ENCODE data around the gene ABI3BP.
A peak's percentile ranks its signal among the peaks of the same experiment; 100 is the strongest.

Gene ABI3BP

GRCh38 chr3:100766069-100766468, 227.2 kb downstream of the ABI3BP start:
- no peak for DNase-seq

GRCh38 chr3:100765437-100765975, 227.7 kb downstream of the ABI3BP start:
- DNase-seq, result no peak

GRCh38 chr3:100761951-100762350, 231.3 kb downstream of the ABI3BP start:
- DNase-seq, result no peak

GRCh38 chr3:100761211-100761942, 231.8 kb downstream of the ABI3BP start:
- DNase-seq, result no peak

DNA sequence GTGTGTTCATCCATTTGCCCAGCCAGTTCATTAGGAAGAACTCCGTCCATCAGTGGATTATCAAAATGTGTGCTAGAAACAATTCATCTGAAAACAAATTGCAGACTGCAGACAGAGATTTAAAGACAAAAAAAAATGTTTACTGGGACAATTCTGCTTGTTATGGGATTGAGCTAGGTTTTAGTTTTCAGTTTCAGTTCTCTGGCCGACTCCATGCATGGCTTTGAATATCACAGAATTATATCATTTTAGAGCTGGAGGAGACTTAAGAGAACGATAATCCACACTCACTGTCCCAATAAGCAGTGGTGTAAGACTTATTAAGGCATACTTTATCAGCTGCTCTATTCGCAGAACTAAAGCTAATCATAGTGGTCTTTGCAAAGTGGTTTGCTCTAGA, 232.8 kb downstream of the ABI3BP start:
- no peak for DNase-seq

GRCh38 chr3:100759950-100760349, 233.3 kb downstream of the ABI3BP start:
- no peak for DNase-seq

DNA sequence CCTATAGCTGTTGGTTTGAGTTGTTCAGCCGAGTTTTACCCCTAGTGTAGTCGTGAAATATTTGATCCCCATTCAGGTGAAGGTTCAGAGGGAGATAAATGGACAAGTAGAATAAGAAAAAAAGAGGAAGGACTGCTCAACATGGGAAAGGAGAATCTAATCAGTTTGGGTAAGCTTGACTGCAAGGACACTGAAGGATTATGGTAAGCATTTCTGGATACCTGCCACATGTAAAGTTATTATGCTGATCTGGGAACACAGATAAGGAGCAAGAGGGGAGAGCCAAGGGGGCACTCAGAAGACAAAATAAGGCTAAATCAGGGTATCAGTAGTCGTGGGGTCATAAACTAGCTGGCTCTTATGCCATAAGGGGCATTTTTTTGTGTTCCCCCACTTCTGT, 234.1 kb downstream of the ABI3BP start:
- DNase-seq, result no peak

GRCh38 chr3:100756441-100756840, 236.8 kb downstream of the ABI3BP start:
- DNase-seq, result peak in 1 of 2 experiments; percentile 50

GRCh38 chr3:100754563-100755334, 238.5 kb downstream of the ABI3BP start:
- DNase-seq, result no peak

DNA sequence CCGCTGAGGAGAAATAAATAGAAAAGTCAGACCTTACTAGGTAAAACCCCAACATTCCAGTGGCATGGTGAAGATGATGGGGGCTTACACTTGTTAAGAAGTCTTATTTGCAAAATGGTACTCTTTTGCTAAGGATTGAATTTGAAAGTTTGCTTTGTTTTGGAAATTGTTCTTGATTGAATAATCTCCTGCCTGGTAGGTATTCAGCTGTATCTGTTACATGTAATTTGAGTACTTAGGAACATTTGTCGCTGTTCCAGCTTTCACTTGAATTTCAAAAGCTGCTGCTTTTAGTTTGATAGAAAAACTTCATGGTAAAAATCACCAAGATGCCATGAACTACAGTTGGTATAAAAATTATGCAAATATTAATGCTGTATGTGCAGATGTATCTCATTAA, 239.4 kb downstream of the ABI3BP start:
- DNase-seq, result no peak

DNA sequence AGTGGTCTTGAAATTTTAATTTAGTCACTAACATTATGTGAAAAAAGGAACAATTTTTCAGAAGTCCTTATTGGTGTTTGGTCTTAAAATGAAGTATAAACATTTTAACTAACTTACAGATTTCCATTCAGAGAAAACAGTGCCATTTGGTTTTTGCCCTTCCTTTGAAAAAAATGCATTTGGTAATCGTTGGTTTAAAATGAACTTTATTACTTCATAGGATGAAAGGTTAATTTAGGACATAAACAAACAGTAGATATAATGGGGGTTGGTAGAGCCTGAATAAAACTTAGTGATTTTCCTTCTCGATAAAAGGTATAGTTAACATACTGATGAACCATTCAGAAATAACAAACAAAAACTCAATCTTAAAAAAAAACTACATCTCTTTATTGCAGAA, 244.3 kb downstream of the ABI3BP start:
- no peak for DNase-seq

- DNase-seq, result no peak
Measured at GRCh38 chr3:100748220-100748619, 245.0 kb downstream of the ABI3BP start.

GRCh38 chr3:100746092-100746491, 247.1 kb downstream of the ABI3BP start:
- no peak for DNase-seq

- DNase-seq, result no peak
Measured at GRCh38 chr3:100745617-100746016, 247.6 kb downstream of the ABI3BP start.

- no peak for DNase-seq
Measured at GRCh38 chr3:100744671-100745070, 248.6 kb downstream of the ABI3BP start.

DNA sequence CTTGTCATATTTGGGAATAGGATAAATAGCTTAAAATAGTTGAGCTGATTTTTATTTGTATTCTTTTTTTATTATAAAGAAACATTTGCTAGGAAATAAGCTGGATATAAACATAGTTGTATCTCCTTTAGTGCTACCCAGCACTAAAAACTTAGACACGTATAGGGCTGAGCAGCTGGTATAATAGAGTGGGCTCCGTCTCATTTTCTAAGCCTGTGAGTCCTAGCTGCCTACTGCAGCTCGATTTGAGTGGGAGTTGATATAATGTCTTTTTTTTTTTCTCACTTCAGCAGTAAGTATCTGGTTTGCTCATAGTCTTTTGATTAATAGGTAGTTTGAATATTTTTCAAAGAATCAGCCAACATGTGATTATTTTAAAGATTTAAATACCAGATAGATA, 249.7 kb downstream of the ABI3BP start:
- DNase-seq, result no peak

DNA sequence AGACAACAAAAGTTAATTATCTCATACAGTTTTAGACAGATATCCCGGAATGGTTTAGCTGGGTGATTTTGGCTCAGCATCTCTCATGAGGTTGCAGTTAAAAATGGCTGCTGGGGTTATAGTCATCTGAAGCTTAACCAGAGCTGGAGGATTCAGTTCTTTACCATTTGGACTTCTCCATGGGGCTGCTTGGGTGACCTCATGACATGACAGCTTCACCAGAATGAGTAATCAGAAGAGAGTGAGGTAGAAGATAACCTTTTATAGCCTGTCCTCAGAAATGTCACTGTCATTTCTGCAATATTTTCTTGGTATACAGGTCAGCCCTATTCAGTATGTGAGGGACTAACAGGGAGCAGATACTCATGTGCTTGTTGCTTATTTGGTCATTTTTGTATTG, 253.0 kb downstream of the ABI3BP start:
- no peak for DNase-seq

- no peak for DNase-seq
Measured at GRCh38 chr3:100737334-100737733, 255.9 kb downstream of the ABI3BP start.

DNA sequence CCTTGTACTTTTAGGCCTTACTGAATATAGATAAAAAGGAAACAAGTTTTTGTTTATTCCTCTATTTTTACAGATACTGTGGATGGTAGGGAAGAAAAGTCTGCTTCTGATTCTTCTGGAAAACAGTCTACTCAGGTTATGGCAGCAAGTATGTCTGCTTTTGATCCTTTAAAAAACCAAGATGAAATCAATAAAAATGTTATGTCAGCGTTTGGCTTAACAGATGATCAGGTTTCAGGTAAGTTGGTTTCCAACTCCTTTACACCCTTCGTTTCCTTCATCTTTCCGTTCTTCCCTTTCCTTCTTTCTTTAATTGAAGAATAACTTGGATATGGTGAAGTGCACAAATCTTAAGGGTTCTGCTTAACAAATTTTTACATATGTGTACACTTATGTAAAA, 260.8 kb downstream of the ABI3BP start:
- DNase-seq, result no peak

DNA sequence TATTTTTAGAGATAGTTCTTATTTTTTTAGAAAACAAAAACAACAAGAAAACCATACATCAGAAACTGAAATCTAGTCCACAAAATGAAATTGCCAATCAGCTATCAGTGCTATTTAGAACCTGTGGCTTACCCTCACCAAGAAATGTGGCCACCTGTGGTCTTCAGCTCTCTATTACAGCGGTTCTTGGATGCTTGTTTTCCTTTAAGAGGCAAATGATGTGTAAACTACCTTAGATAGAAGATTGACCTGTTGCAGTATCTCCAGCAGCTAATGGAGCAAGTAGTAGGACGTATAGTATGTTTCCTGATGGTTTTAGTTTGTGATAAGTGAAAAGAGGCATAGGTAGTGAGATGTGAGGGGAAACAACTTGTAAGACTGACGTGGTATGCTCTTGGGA, 262.7 kb downstream of the ABI3BP start:
- no peak for DNase-seq

DNA sequence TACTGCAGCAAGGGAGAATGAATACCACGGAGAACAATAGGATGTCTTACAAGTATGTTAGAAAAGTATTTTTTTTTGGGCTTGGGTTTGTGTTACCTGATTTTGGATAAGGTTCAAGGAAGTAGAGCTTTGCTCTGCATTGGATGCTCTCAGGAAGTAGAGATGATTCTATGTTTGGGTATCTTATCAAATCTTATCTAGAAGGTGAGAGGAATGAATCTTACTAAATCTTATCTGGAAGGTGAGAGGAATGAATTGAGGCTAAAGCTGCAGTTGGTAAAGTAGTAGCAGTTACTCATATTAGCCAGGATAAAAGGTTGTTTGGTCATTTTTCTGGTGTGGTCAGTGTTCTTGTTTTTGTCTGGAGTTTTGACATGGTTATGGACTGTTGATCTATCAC, 266.5 kb downstream of the ABI3BP start:
- DNase-seq, result no peak

GRCh38 chr3:100725935-100726513, 267.2 kb downstream of the ABI3BP start:
- DNase-seq, result no peak

DNA sequence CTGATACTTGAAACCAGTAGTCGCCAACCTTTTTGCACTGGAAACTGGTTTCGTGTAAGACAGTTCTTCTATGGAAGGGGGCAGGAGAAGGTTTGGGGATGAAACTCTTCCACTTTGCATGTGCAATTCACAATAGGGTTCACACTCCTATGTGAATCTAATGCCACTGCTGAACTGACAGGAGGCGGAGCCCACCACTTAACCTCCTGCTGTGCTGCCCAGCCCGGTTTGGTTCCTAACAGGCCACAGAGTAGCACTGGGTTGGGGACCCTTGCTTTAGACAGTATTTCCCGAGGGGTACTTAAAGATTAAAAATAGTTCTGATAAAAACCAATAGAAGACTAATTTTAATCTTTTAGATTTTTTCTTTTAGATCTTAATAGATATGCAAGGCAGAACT, 272.8 kb downstream of the ABI3BP start:
- no peak for DNase-seq

DNA sequence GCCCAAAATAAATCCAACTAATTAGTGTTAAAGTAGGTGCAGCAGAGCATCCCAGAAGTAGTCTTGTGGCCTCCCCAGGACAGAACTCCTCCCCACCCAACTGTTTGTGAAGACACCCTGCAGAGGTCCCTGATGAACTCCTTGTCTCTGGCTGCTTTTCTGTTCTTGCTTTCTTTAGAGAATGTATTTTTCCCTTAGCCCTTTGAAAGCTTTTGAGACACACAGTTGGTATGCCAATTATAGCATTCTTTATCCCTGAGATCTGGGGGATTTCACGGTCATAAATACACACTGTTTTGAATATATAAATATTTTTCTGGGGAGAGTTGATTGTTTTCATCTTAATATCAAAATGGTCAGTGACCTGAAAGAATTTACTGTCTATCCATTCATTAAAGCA, 274.1 kb downstream of the ABI3BP start:
- DNase-seq, result no peak

All from cerebellar nuclear complex (tissue), 1 donor.